Activated T-helper 1 cell treated with Interleukin-2 at 50 U/mL for 16 hours (primary cell): ENCODE measurements around the gene IRS2.

ENCODE experiments used
- DNase-seq: peaks from one replicate; pipeline ENCODE4 v3.0.0-alpha.2; 2020; ENCODE audit warnings: low read depth

The IRS2 gene

GRCh38 chr13:109728791-109729731 lies 57.3 kb downstream of the IRS2 start:
- DNase-seq = no peak

- no peak for DNase-seq
Measured at GRCh38 chr13:109728061-109728460, 58.3 kb downstream of the IRS2 start.

DNA sequence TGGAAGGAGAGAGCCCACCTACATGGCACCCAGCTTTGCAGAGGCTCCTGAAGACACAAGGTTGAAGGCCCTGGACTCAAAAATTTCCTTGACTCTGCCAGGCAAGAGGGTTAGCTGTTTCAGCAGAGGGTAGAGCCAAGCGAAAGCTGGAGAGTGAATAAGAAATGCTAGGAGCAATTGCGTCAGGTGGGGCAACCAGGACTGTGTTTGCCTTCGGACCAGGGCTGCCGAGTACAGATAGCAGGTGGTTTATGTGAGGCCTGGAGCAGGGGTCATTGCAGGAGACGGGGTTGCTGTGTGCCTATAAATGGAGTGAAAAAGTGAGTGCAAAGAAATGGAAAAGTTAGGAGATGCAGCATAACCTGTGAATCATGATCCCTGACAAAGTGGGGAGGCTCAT lies 59.1 kb downstream of the IRS2 start:
- no peak for DNase-seq

GRCh38 chr13:109725995-109726637 lies 60.3 kb downstream of the IRS2 start:
- no peak for DNase-seq

DNA sequence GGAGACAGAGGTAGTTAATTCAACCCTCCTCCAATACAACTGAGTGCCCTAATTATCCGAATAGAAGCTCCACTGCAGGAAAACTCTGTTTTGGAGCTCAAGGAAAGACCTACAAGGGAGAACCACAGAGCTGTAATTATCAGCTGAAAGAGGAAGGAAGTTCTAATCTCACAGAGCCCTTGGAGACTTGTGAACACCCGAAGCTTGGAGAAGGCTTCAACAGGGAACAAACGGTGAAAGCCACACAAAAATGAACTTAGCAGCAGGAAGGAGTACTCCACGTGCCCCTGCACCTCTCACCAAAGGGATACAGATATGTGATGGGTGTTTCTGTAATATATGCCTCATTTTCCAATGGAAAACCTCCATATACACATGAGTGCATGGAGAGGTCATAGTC lies 61.1 kb downstream of the IRS2 start:
- no peak for DNase-seq

DNA sequence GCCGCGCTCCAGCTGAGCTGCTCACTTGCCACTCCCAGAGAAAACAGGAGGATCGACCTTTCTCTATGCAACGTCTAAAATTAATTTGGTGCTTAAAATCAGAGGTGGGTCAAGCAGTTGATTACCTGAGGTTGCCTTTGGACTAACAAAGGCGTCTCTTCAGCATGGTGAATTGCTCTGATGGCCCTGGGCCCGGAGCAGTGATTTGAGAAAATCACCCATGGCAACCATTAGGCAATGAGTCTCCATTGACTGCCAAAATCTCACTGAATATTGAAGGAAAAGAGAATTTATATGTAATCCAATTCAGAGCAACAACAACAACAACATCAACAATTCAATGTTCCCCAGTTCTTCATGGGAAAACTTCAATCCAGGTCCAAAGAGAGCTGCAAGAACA lies 61.8 kb downstream of the IRS2 start:
- no peak for DNase-seq

DNA sequence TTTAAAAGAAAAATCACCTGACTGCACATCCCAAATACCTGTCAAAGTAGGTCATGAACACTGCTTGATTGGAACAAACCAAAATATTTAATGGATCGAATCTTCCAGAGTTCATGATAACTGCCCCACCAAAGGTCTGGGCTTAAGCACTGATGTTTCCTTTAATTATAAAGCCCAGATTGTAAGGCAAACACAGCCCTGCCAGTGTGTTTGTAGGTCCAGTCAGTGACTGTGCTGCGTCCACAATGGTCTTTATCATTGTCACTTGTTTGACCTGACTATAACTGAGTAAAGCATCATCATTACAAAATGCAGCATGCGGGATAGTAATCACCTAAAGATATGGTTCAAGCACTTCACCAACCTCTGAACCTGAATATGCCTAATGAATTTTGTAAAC lies 63.3 kb downstream of the IRS2 start:
- DNase-seq = no peak

GRCh38 chr13:109722068-109722467 lies 64.3 kb downstream of the IRS2 start:
- no peak for DNase-seq

- DNase-seq = no peak
Measured at GRCh38 chr13:109720758-109721184, 65.6 kb downstream of the IRS2 start.

DNA sequence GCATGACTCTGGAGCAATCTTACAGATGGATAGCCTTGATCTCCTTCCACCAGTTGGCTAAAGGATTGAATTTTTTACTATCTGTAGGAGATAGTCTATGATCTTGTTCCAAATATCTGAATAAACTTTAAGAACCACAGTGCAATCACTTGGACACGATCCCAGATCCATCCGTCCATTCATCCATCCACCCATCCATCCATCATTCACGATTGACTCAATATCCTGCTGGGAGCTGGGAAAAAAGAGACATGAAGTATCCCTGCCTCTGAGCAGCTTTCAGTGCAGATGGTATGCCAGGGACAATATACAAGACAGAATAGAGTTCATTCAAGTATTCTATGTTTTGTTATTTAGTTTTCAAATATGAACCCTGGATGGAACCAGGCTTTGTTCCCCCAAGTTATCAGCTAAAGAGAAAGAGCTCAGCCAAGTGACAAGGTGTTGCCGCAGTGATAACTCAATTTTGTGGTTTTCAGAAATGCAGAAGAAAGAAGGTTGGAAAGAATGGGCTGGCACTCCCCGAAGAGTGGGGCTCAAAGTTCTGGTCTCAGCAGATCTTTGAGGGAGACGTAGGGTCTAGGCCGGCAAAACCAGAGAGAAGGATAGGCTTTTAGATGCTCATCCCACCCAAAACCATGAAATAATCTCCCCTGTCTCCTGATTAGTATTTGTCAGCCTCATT lies 66.3 kb downstream of the IRS2 start:
- no peak for DNase-seq

- no peak for DNase-seq
Measured at GRCh38 chr13:109718726-109719125, 67.7 kb downstream of the IRS2 start.

GRCh38 chr13:109717686-109718085 lies 68.7 kb downstream of the IRS2 start:
- no peak for DNase-seq

- DNase-seq = no peak
Measured at GRCh38 chr13:109715902-109716301, 70.5 kb downstream of the IRS2 start.

GRCh38 chr13:109713681-109714080 lies 72.7 kb downstream of the IRS2 start:
- no peak for DNase-seq

DNA sequence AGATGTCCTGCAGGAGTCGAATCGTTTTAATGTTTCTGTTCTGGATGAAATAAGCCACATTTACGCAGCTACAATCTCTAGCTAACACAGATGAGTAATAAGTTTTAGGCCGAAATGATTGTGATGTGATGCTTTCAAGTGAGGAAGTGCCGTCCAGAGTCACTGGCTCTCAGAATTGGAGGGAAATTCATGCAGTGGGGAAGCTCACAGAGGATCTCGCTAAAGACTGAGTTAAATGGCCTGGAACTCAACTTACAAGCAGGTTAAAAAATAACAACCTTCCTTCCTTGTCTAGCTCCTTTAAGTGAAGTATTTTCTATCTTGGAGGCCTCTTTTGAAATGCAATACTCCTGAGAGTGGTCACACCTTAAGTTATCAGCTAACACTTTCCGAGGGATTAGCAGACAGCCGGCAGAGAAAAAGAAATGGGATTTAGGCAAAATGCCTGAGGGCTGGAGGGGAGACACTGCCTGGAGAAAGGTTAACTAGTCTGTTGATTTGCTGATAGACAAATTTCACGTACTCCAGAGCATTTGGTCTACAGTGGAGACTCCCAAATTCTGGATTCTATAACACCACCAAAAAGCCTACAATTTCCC lies 74.2 kb downstream of the IRS2 start:
- DNase-seq = no peak

DNA sequence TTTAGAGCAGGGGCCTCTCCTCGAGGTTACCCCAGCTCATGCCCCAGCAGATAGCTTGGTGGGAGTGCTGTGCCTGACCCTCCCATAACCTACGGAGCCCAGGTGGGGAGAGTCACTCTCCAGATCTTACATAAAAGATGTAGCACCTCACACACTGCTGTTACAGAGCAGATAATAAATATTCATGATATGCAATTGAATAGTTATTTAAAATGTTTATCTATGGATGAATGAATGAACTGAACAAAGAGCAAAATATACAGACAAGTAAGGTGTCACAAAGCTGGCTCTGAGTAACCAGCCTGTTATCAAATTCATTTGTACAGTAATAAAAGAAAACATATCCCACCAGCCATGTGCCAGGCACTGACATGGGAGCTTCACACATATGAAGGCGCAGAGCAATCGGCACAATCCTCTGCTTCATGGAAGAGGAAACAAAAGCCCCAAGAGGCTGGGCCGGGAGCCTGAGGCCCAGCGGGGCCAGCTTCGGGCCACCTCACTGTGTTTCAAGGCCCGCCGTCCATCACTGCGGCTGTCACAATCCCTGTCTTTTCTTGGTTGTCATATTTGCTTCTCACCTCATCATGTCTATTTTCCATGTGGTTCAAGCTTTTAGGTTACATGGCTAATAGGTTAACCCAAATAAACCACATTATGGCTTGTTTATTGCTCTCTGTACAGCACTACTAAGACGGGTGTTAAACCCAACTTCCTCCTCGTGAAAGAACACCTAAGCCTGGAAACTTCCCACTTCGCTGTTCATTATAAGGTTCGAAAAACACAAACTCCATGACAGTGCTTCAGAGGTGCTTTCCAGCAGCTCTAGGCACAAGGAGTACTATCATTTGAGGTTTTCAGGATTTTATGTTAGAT lies 78.4 kb downstream of the IRS2 start:
- DNase-seq = no peak

DNA sequence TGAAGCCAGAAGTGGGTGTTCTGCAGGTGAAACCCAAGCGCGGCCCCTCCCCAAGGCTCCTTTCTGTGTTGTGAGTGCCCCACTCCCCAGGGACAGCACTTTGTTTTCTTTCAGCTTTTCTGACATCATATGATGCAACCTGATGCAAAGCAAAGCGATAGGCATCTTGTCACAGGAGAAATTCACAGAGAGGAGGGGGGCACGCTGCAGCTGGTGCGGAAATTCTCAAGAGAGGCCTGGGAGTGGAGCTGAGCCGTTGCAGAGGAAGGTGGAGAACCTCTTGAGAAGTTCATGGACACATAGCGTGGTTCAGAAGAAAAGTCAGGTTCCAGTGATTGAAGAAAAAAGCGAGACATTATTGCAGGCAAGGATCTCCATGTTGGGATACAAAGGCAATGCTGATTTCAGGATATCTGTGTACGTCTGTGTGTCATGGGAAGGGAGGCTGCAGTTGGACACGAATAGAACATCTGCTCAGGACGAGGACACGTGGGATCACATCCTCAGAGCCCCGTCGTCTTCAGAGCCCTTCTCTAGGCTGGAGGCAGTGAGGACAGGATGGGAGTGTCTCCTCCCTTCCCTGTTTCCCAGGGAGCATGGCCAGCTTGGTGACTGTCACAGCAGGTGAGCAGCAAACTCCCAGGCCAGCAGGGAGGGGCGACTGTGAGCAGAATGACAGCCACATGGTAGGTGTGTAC lies 79.2 kb downstream of the IRS2 start:
- DNase-seq = no peak

DNA sequence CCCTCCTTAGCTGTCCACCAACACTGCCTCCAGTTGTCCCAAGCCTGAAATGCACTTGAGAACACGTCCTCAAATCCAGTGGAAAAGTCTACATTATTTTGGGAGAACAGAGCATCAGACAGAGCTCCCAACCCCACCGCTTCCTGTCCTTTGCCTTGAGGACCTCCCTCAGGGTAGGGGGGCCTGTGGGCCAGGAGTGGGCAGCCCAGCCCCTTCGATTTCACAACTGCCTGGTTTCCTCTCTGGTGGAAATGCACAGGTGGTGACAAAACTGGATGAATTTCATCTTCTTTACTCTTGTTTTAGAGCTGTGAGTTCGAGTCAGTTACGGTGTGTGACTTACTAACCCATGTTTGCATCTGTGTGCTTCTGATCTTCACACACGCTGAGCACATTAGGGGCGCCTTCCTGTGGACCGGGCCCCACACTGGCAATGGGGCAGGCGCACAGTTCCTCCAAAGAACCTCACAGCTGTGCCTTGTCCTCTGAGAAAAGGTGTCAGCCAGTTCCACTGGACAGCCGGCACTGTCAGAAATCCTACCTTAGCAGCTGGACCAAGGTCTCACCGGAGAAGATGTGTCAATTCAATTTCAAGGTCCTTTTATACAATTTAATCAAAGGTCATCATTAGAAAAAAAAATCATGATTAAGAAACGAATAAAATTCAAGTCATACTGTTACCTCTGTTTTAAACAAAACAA lies 80.2 kb downstream of the IRS2 start:
- no peak for DNase-seq

GRCh38 chr13:109704771-109705635 lies 81.4 kb downstream of the IRS2 start:
- no peak for DNase-seq
